Stomach (tissue), 9 donors: ENCODE measurements around the gene KIF17. TPM values are rescaled to one million over a fixed set of nuclear protein-coding genes. Genes with fewer than 3 reads are reported as not detected.

Experiments used
- DNase-seq, 2 donors: peaks; one replicate each; pipeline versions ENCODE4 v3.0.0 to v3.0.0-alpha.2; 2013 to 2019
- H3K27ac ChIP-seq, 5 donors: fragments of 200-600 bp in 4 of 5; sonication (generic) in 4 of 5; one replicate each; pipeline ENCODE4 v1.5.1; 2013 to 2019; ENCODE audit warnings: mild to moderate bottlenecking in 1 of 5, moderate library complexity in 1 of 5
- H3K27me3 ChIP-seq, 3 donors: fragments of 200-600 bp; sonication (generic); one replicate each; pipeline ENCODE4 v1.5.1; 2017 to 2019; ENCODE audit warnings: mixed run types in 1 of 3
- H3K36me3 ChIP-seq, 4 donors: fragments of 200-600 bp; sonication (generic); 1 replicate in 3 of 4; 2 replicates in 1 of 4; pipeline ENCODE4 v1.5.1; 2016 to 2019
- H3K4me1 ChIP-seq, 4 donors: fragments of 200-600 bp; sonication (generic); one replicate each; pipeline ENCODE4 v1.5.1; 2016 to 2019
- H3K4me3 ChIP-seq, 4 donors: fragments of 200-600 bp; sonication (generic) in 3 of 4; one replicate each; pipeline ENCODE4 v1.5.1; 2016 to 2019; ENCODE audit warnings: mild to moderate bottlenecking in 1 of 4
- H3K9me3 ChIP-seq, 4 donors: fragments of 200-600 bp; sonication (generic); one replicate each; pipeline ENCODE4 v1.5.1; 2016 to 2019
- CTCF ChIP-seq, 7 experiments: fragments of 450-650 bp in 4 of 7; fragments of 200-600 bp in 3 of 7; sonication (generic) in 3 of 7; IDR thresholded peaks; one replicate each; pipeline ENCODE4 v1.5.1; 2016 to 2019; ENCODE audit warnings: antibody characterized with exemption in 7 of 7, control low read depth in 2 of 7, mild to moderate bottlenecking in 1 of 7
- EP300 ChIP-seq: sonication (generic); formaldehyde crosslinking; IDR thresholded peaks from one replicate; pipeline ENCODE4 v1.6.1; 2017; ENCODE audit warnings: antibody characterized with exemption
- POLR2A ChIP-seq, 4 donors: fragments of 450-650 bp; IDR thresholded peaks; one replicate each; pipeline ENCODE4 v1.6.1; 2016; ENCODE audit warnings: antibody characterized with exemption in 4 of 4, control low read depth in 2 of 4, mild to moderate bottlenecking in 1 of 4, moderate library complexity in 1 of 4
- POLR2AphosphoS5 ChIP-seq, 3 donors: sonication (generic); formaldehyde crosslinking; IDR thresholded peaks; one replicate each; pipeline ENCODE4 v1.6.1; 2016; ENCODE audit warnings: antibody characterized with exemption in 3 of 3
- WGBS, 5 donors: extraction: QIAGEN DNeasy Blood & Tissue Kit in 3 of 5; methylation state at CpG; one replicate each; pipeline versions ENCODE4 v1.1.5 to v1.1.7; 2013 to 2018; 5-methylcytosine and 5-hydroxymethylcytosine counted together
- intact Hi-C: fragments of 100-400 bp; cut with DNase I; formaldehyde crosslinking; loops from one replicate; pipeline ENCODE4 v1.15.1; 2023; ENCODE audit warnings: low total_unique reads
- polyA plus RNA-seq, 3 donors: library from polyadenylated mRNA; stranded (reverse); fragments of 200-250 nt; gene quantifications; one replicate each; pipeline ENCODE4 v1.2.3, GENCODE V29; 2013
- total RNA-seq, 5 donors: library from RNA; depleted of rRNA; stranded (reverse); fragments of >200 nt; gene quantifications; one replicate each; pipeline versions ENCODE4 v1.1.0 to v1.2.3, GENCODE V29; 2014 to 2016
- donor health status: healthy with polysubstance abuse.
- donor health status: Bipolar disorder and iron deficiency.
- donor health status: healthy.

KIF17 gene
- total and polyA plus RNA-seq, 8 donors = 0.56 to 1.5 (median 1.3) TPM; not detected in 3

GRCh38 chr1:20702416-20702815 lies 15.4 kb downstream of the KIF17 start:
- Histone ChIP-seq H3K36me3 (no peaks in the 10 kb centered on the region), H3K27me3 (no peaks in the 10 kb centered on the region), H3K9me3 (no peaks in the 10 kb centered on the region), H3K27ac (no peak overlapping the region), H3K4me3 (no peak overlapping the region), H3K4me1 (peaks cover 0 to 2% (median under 1%) of the 10 kb centered on the region in 4 donors)
- DNase-seq = no peak
- intact Hi-C loops = no loop called here
- WGBS, 5 donors = 71 to 100% (median 92%) methylated on average over 1 of the region's 1 CpG
- no peak for TF ChIP-seq CTCF (IDR thresholded peaks at IDR 0.05)

- H3K36me3 ChIP-seq = no peaks in the 10 kb centered on the region
- 84 to 93% (median 88%) methylated on average over 5 of the region's 5 CpGs for WGBS, 5 donors
- intact Hi-C loops = no loop called here
- H3K9me3 ChIP-seq = no peaks in the 10 kb centered on the region
- H3K27ac ChIP-seq = no peak overlapping the region
- DNase-seq = no peak
- no peaks in the 10 kb centered on the region for H3K27me3 ChIP-seq
- H3K4me1 ChIP-seq = peaks cover 0 to 7% (median 5%) of the 10 kb centered on the region in 4 donors
- H3K4me3 ChIP-seq = no peak overlapping the region
- no peak for TF ChIP-seq POLR2AphosphoS5 (IDR thresholded peaks at IDR 0.05)
- no peak for TF ChIP-seq EP300
- TF ChIP-seq POLR2A (IDR thresholded peaks at IDR 0.05) = no peak
- TF ChIP-seq CTCF (IDR thresholded peaks at IDR 0.05) = no peak
These were observed 16.0 kb downstream of the KIF17 start for GRCh38 chr1:20701847-20702246.

- H3K4me1 ChIP-seq = peaks cover 0 to 10% (median 9%) of the 10 kb centered on the region in 4 donors
- intact Hi-C loops = no loop called here
- no peaks in the 10 kb centered on the region for H3K27me3 ChIP-seq
- H3K9me3 ChIP-seq = no peaks in the 10 kb centered on the region
- no peaks in the 10 kb centered on the region for H3K36me3 ChIP-seq
- no peak for DNase-seq
- H3K4me3 ChIP-seq = no peak overlapping the region
- TF ChIP-seq POLR2A (IDR thresholded peaks at IDR 0.05) (no peak), POLR2AphosphoS5 (IDR thresholded peaks at IDR 0.05) (no peak), EP300 (no peak), CTCF (IDR thresholded peaks at IDR 0.05) (no peak)
- H3K27ac ChIP-seq = no peak overlapping the region
- WGBS, 5 donors = 79 to 85% (median 83%) methylated on average over 9 of the region's 9 CpGs
These were observed 16.4 kb downstream of the KIF17 start for GRCh38 chr1:20701446-20701845.

GRCh38 chr1:20700636-20701215 lies 17.1 kb downstream of the KIF17 start:
- 81 to 85% (median 84%) methylated on average over 16 to 17 of the region's 17 CpGs for WGBS, 5 donors
- Histone ChIP-seq H3K4me3 (no peak overlapping the region), H3K36me3 (no peaks in the 10 kb centered on the region), H3K27me3 (no peaks in the 10 kb centered on the region), H3K4me1 (peaks cover 0 to 16% (median 13%) of the 10 kb centered on the region in 4 donors), H3K9me3 (no peaks in the 10 kb centered on the region), H3K27ac (no peak overlapping the region)
- intact Hi-C loops = no loop called here
- DNase-seq = no peak
- TF ChIP-seq CTCF (IDR thresholded peaks at IDR 0.05) (no peak), POLR2A (IDR thresholded peaks at IDR 0.05) (no peak), EP300 (no peak), POLR2AphosphoS5 (IDR thresholded peaks at IDR 0.05) (no peak)
